Jurkat, Clone E6-1 (cell line): ENCODE measurements around the gene CHKB.
"Not testable (repeated sequence)": the region's sequence is repeated elsewhere in the genome, so short reads cannot be mapped to it uniquely, and the experiment has no call there.

Source experiments
- DNase-seq: peaks from one replicate; pipeline ENCODE4 v3.0.0-alpha.2; 2011; ENCODE audit warnings: low read depth, low spot score
- H3K4me3 ChIP-seq: 2 replicates; pipeline ENCODE4 v1.5.1; 2011; ENCODE audit warnings: mild to moderate bottlenecking, low read length, control low read depth, moderate library complexity

Gene CHKB

DNA sequence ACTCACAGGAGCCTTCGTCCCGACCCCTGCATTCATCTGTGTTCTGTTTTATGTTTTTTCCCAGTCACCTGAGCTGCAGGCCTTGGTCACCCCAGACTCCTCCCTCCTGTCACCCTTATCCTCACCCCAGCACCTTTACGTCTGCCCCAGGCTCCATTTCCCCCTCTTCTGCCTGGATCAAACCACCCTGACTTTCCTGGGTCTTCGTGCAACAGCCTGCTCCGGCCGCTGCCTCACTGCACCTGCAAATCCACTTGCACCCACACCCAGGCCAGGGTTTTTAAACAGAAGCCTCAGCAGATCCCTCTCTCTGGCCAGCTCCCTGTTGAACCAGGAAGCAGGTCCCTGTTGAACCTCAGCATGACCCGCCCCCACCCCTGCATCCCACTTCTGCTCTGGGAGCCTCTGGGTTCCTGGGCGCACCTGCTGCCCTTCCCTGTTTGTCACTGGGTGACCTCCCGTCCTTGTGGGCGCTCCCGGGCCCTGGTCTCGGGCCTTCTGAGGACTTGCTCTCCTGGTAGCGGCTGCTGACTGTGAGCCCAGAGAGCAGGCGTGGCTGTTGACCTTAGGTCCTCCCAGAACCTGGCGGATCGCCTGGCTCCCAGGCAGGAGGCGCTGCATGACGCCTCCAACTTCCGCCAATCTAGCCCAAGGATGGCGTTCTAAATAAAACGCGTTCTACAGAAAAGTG lies 30.8 kb upstream of the CHKB start:
- no peak for DNase-seq
- no peak overlapping the region for H3K4me3 ChIP-seq

DNA sequence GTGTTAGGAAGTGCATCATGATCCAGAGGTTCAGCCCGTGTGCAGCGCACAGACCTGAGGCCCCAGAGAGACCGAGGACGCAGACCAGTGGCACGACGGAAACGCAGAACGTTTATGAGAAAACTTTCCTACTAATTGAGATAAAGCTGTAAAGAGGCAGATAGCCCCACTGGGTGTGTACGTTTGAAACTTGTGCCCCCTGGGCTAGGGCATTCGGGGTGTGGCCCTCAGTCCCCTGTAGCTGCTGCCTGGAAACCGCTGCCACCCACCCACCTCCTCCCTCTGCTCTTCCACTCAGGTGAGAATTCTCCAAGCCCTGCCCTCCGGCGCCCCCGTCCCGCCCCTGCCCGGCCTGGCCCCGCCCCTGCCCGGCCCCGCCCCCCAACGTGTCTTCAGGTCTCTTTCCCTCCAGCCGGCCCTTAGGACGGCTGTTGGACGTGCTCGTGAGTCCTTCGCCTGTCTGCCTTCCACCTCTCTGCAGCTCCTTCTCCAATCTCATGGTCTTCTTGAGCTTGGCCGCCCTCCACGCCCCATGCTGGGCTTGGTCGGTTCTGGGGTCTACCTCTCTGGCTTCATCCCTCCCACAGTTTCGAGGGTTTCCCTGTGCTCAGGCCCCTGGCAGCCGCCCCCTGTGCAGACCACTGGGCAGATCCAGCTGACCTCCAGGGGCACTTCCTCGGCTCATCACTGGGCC lies 30.0 kb upstream of the CHKB start:
- DNase-seq = no peak
- H3K4me3 ChIP-seq = no peak overlapping the region

DNA sequence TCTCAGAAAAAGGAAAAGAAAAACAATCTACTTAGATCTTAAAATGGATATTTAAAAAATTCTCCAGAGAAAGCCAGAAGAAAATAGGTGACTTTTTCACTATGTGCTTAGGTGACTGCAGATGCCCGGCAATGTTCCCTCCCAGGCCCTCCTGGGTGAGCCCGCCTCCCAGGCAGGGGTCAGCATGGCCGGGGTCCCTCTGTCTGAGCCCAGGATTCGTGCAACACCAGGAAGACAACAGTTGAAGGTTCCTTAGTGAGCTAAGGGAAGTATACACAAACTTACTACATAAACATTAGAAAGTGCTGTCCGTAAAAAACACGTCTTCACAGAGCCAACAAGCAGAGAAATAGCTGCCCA lies 29.5 kb upstream of the CHKB start:
- no peak for DNase-seq
- no peak overlapping the region for H3K4me3 ChIP-seq

DNA sequence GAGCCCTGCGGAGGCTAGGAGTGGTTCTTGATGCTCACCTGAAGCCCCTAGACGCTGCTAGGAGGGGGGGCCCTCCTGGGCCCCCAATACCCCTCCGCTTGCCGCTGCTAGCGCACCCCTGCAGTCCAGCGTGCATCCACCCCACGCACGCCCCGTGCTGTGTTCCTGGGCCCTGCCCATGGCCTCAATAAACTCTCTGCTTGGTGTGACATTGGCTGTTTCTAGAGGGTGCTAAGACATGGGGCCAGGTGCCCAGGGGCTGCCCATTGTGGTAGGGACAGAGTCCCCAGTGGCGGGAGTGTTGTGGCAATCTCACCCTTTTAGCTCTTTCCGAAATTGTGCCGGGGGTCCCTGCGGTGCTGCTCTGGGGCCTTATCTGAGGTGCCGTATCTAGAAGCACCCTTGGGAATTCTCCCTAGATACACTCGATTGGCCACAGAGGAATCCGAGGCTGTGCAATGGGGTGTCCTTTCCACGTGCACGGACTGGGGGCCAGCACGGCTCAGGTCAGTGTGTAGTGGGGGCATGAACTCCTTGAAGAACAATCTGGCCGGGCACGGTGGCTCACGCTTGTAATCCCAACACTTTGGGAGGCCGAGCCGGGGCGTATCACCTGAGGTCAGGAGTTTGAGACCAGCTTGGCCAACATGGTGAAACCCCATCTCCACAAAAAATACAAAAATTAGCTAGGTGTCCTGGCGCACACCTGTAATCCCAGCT lies 28.9 kb upstream of the CHKB start:
- no peak overlapping the region for H3K4me3 ChIP-seq
- no peak for DNase-seq

DNA sequence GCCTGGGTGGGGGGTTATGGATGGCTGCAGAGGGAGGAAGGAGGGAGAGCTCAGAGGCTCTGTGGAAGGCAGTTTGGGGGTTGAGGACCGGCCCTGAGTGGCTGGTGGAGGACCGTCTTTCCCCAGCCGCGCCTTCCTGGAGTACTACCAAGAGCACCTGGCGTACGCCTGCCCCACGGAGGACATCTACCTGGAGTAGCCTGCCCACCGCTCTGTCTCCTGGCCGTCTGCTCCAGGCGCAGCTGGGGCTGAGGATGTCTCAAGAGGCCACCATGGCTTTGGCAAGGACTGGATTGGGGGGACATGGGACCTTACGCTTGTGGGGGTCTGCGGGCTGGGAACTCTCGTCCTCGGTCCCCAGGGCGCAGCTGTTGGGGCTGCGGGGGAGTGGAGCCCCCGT lies 27.9 kb upstream of the CHKB start:
- no peak for DNase-seq

DNA sequence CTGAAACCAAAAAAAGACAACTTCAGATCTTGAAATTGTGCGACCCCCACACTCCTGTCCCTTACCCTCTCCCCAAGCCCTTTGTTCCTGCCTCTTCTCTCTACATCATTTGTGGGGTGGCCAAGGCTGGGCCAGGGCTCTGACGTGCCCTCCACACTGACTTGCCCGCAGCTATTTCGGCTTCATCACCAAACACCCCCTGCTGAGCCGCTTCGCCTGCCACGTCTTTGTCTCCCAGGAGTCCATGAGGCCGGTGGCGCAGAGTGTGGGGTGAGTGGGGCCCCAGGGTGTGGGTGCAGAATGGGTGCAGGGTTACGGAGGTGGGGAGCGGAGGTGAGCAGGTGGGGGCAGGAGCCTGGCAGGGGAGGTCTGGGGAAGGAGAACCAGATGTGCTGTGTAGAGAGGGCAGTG lies 27.4 kb upstream of the CHKB start:
- H3K4me3 ChIP-seq = no peak overlapping the region
- DNase-seq = no peak

More for the DNA sequence above, 27.9 kb upstream of the CHKB start:
- no peak overlapping the region for H3K4me3 ChIP-seq

DNA sequence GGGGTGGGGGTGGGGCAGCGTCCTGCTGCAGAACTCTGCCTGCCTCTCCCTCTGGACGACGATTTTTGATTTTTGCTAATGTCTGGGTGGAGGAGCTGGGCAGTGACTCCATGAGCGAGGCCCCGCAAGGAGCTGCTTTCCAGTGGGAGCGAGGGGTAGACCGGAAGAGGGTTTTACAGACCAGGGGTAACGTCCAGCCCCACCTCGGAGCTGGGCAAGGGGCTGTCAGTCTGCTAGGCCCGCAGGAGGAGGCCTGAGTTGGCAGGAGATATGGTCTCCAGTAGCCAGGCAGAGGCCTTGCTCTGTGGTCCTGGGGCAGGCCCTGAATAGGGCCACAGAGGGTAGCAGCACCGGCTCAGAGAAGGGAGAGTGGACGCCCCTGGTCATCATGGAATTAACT lies 26.9 kb upstream of the CHKB start:
- no peak for DNase-seq
- H3K4me3 ChIP-seq = no peak overlapping the region

DNA sequence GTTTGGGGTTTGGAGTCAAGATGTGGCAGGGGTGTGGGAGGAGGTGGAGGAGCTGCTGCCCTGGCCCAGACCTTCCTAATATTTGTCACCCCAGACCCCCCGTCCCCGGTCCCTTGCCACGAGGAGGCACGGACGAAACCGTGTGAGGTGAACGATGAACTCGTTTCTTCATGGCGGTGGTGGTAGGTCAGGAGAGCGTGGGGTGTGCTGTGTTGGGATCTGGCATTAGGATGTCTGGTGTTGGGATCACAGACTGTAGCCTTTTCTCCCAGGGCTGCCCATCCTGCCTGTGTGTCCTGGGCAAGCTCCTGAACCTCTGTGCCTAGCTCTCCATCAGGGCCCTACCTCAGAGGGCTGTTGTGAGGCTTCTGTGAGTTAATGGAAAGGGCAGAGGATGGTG lies 26.3 kb upstream of the CHKB start:
- no peak for DNase-seq
- H3K4me3 ChIP-seq = no peak overlapping the region

DNA sequence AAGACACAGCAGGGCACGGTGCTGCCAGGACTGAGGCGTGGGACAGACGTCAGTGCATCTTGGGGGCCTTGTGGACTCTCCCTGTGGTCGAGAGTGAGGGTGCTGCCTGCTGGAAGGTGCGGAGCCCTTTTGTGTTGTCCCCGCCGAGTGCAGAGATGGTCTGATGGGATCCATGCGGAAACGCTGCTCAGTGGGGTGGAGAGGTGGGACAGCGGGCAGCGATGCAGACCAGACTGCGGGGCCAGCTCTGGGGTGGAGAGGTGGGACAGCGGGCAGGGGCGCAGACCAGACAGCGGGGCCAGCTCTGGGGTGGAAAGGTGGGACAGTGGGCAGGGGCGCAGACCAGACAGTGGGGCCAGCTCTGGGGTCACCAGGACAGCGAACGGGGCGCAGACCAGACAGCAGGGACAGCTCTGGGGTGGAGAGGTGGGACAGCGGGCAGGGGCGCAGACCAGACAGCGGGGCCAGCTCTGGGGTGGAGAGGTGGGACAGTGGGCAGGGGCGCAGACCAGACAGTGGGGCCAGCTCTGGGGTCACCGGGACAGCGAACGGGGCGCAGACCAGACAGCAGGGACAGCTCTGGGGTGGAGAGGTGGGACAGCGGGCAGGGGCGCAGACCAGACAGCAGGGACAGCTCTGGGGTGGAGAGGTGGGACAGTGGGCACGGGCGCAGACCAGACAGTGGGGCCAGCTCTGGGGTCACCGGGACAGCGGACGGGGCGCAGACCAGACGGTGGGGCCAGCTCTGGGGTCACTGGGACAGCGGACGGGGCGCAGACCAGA lies 25.6 kb upstream of the CHKB start:
- not testable (repeated sequence) for H3K4me3 ChIP-seq, DNase-seq

DNA sequence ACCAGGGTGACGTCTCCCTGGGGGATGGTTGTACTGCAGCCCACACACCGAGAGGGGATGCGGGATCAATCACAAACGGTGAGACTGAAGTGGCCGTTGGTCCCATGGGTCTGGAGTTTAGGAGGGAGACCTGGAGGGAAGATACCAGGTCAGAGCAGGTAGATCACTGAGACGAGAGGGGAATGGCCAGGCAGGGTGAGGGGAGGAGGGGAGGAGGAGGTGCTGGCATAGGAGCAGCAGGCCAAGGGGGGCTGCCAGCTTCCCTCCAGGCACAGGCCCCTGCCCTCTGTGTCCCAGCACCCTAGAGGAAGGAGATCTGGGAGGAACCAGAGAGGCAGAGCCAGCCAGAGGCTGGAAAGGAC lies 25.0 kb upstream of the CHKB start:
- no peak overlapping the region for H3K4me3 ChIP-seq
- DNase-seq = no peak

DNA sequence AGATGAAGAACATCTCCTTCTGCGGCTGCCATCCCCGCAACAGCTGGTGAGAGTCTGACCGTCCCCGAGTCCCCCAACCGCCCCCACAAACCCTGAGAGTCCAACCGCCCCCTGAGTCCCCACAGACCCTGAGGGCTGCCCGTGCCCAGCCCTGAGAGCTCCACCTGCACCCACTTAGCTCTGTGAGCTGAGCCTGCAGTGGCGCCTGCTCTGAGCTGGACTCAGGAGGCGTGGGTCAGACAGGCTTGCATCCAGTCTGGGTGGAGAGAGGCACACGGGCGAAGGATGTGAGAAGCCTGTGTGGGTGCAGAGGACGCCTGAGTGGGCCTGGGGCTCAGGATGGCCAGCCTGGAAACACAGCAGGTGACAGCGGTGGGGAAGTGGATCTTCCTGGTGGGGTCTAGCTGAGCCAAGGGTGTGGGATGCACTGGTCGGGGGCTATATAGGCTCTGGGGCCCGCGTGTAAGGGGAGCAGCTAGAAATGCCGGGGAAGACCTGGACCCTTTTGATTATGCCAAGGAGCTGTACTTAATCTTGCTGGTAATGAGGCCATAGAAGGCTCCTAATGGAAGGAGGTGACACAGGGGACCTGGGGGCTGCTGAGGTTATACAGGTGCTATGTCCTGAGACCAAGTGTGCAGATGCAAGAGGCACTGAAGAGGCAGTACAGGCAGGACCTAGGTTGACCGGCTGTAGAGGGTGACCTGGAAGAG lies 24.5 kb upstream of the CHKB start:
- no peak overlapping the region for H3K4me3 ChIP-seq
- DNase-seq = no peak

DNA sequence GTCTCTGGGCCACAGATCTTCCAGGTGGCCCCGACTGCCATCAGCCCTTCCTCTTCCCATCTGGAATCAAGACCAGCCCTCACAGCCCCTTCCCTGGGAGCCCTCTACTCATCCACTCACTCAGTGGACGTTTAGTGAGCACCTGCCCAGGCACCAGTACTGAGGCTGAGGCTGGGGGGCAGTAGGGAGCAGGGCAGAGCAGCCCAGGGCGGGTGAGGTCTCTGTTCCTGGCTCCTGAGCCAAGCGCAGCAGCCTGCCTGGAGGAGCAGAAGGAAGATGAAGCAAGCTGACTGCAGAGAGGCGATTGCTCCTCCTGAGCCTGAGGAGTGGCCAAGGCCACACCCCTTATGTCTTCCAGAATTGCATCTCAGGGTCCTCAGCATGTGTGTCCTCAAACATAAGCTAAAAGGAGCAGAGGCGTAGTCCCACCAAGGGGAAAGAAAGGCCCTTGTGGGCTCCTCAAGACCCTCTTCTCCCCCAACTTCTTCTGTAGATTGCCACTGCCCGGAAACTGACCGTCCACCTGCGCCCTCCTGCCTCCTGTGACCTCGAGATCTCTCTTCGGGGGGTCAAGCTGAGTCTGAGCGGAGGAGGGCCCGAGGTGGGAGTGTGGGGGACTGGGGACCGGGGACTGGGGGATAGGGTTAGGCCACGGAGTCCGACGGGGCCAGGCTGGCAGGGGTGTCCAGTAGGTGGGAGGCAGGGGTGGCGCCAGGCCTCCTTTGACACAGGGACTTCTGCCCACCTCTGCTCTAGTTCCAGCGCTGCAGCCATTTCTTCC lies 23.7 kb upstream of the CHKB start:
- H3K4me3 ChIP-seq = no peak overlapping the region
- no peak for DNase-seq

DNA sequence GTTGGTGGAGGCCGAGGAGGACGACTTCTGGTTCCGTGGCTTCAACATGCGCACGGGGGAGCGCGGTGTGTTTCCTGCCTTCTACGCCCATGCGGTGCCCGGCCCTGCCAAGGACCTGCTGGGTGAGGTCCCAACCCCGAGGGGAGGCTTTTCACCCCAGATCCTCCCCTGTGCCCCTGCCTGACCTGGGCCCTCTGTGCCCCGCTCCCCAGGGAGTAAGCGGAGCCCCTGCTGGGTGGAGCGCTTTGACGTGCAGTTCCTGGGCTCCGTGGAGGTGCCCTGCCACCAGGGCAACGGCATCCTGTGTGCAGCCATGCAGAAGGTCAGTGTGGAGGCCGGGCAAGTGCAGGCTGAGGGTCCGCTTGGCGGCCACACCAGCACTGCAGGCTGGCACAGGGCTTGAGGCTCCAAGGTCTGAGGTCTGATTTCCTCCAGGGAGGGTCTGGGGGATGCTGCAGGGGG lies 23.0 kb upstream of the CHKB start:
- DNase-seq = no peak
- no peak overlapping the region for H3K4me3 ChIP-seq

DNA sequence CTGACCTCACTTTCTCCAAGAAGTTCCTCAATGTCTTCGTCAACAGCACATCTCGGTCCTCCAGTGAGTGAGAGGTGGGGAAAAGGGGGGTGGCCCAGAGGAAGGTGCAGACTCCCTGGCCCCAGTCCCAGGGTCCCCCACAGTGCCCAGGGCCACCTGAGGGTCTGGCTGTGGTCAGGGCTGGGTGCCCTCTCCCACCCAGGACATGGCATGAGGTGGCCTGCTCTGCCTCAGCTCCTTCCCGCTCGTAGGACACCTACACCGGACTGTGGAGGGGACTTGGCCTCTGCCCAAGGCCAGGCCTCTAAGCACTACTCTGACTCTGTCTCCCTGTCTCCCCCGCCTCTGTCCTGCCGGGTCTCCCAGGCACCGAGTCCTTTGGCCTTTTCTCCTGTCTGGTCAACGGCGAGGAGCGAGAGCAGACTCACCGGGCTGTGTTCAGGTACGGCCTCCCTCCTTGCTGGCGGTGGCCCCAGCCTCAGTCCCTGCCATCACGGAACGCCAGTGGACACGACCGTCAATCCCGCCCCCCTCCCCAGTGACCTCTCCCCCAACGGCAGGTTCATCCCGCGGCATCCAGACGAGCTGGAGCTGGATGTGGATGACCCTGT lies 22.5 kb upstream of the CHKB start:
- H3K4me3 ChIP-seq = no peak overlapping the region
- DNase-seq = no peak

DNA sequence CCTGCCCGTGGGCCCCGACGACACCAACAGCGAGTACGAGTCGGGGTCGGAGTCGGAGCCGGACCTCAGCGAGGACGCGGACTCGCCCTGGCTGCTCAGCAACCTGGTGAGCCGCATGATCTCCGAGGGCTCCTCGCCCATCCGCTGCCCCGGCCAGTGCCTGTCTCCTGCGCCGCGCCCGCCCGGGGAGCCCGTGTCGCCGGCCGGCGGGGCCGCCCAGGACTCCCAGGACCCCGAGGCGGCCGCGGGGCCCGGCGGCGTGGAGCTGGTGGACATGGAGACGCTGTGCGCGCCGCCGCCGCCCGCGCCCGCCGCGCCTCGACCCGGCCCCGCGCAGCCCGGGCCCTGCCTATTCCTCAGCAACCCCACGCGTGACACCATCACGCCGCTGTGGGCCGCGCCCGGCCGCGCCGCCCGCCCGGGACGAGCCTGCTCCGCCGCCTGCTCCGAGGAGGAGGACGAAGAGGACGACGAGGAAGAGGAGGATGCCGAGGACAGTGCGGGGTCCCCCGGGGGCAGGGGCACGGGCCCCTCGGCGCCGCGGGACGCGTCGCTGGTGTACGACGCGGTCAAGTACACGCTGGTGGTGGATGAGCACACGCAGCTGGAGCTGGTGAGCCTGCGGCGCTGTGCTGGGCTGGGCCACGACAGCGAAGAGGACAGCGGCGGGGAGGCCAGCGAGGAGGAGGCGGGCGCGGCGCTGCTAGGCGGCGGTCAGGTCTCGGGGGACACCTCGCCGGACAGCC lies 21.8 kb upstream of the CHKB start:
- H3K4me3 ChIP-seq = no peak overlapping the region
- DNase-seq = no peak

DNA sequence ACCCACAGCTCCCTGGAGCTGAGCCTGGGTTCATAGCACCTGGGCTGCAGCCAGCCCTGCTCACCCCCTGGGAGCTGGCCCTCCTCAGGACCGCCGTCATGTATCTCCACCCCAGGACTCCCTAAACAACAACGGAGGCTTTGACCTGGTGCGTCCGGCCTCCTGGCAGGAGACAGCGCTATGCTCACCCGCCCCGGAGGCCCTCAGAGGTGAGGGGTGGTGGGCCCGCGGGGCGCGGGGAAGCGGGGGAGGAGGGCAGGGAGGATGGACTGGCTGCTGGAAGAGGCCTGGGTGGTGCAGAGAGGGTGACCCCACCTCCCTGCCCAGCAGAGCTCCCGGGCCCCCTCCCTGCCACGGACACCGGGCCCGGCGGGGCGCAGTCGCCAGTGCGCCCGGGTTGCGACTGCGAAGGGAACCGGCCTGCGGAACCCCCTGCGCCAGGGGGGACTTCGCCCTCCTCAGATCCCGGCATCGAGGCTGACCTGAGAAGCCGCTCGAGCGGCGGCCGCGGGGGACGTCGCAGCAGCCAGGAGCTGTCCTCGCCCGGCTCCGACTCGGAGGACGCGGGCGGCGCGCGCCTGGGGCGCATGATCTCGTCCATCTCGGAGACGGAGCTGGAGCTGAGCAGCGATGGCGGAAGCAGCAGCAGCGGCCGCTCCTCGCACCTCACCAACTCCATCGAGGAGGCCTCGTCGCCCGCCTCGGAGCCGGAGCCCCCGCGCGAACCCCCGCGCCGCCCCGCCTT lies 21.0 kb upstream of the CHKB start:
- H3K4me3 ChIP-seq = no peak overlapping the region
- no peak for DNase-seq

DNA sequence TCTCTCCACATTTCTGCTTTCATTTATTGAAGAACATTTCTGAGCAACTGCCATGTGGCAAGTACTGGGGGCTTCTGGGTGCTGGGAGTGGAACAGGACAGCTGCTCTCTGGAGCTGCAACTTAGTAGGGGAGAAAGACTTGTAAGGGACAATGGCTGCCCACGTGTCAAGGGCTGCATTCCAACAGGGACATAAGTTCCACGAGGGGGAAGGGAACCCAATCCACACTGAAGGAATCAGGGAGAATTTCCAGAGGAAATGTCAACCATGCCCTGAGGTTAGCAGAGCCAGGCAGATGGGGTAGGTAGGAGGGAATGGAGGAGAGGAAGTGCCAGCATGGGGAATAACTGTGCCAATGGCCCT lies 19.7 kb upstream of the CHKB start:
- no peak overlapping the region for H3K4me3 ChIP-seq
- DNase-seq = no peak
